ENCODE results near the gene DGKA.
"Not testable (repeated sequence)": the region's sequence is repeated elsewhere in the genome, so short reads cannot be mapped to it uniquely, and the experiment has no call there.

Gene DGKA

GRCh38 chr12:55984861-55985260, 53.9 kb downstream of the DGKA start:
- TF ChIP-seq CTCF (IDR thresholded peaks at IDR 0.05; ENCODE audit: low read depth, low read length, missing control alignments), result no peak

GRCh38 chr12:55985341-55985740, 54.4 kb downstream of the DGKA start:
- TF ChIP-seq CTCF (IDR thresholded peaks at IDR 0.05; ENCODE audit: low read depth, low read length, missing control alignments), result no peak
- DNase-seq (ENCODE audit: low read depth), result no peak
- H3K4me3 ChIP-seq (ENCODE audit: low read depth, low read length), result no peak overlapping the region

More at GRCh38 chr12:55984861-55985260, 53.9 kb downstream of the DGKA start:
- no peak overlapping the region for H3K4me3 ChIP-seq (ENCODE audit: low read depth, low read length)
- no peak for DNase-seq (ENCODE audit: low read depth)

- not testable (repeated sequence) for DNase-seq (ENCODE audit: low read depth); H3K4me3 ChIP-seq (ENCODE audit: low read depth, low read length)
Measured at GRCh38 chr12:55985976-55986375, 55.0 kb downstream of the DGKA start.

- no peak overlapping the region for H3K4me3 ChIP-seq (ENCODE audit: low read depth, low read length)
- TF ChIP-seq CTCF (IDR thresholded peaks at IDR 0.05; ENCODE audit: low read depth, low read length, missing control alignments), result no peak
- DNase-seq (ENCODE audit: low read depth), result no peak
Measured at GRCh38 chr12:55991110-55991509, 60.1 kb downstream of the DGKA start.

- H3K4me3 ChIP-seq (ENCODE audit: low read depth, low read length), result no peak overlapping the region
- no peak for DNase-seq (ENCODE audit: low read depth)
- no peak for TF ChIP-seq CTCF (IDR thresholded peaks at IDR 0.05; ENCODE audit: low read depth, low read length, missing control alignments)
Measured at GRCh38 chr12:55993230-55993853, 62.4 kb downstream of the DGKA start.

GRCh38 chr12:55995366-55995765, 64.4 kb downstream of the DGKA start:
- no peak for TF ChIP-seq CTCF (IDR thresholded peaks at IDR 0.05; ENCODE audit: low read depth, low read length, missing control alignments)
- no peak for DNase-seq (ENCODE audit: low read depth)
- no peak overlapping the region for H3K4me3 ChIP-seq (ENCODE audit: low read depth, low read length)

- peak; percentile 72 for TF ChIP-seq CTCF (IDR thresholded peaks at IDR 0.05; ENCODE audit: low read depth, low read length, missing control alignments)
- peak overlapping the region; percentile 70 for H3K4me3 ChIP-seq (ENCODE audit: low read depth, low read length)
- no peak for DNase-seq (ENCODE audit: low read depth)
Measured at GRCh38 chr12:55996201-55996714, 65.3 kb downstream of the DGKA start.
